Embryonic facial prominence (tissue), 1 donor: Measurements from ENCODE around the gene PLD4.

Experiments
- DNase-seq: peaks from one replicate; pipeline ENCODE4 v3.0.0-alpha.2; 2016; ENCODE audit errors: extremely low spot score

The PLD4 gene

DNA sequence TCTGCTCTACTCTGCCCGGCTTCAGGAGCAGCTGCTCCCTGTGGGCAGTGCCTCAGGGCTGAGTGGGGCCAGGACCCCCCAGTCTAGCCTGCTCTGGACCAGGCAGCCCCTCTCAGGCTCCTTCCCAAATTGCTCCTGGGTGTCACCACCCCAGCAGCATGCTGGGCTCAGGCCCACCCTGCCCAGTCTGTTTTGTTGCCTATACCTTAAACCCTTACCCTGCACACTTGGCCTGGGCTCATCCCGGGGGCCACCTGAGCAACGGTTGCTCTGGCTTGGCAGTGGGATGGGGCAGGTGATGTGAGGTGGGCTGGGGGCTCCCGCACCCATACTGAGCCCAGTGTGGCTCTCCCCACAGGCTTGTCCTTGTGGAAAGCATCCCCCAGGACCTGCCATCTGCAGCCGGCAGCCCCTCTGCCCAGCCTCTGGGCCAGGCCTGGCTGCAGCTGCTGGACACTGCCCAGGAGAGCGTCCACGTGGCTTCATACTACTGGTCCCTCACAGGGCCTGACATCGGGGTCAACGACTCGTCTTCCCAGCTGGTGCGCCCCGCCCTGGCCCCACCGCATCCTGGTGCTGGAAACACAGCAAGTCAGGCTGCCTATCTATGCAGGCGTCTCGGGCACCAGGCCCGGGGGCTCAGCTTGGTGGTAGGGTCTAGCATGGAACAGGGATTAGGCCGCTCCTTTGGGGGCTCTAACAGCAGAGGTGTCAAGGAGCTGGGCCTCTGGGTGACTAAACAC lies 3.9 kb downstream of the PLD4 start:
- DNase-seq = no peak

DNA sequence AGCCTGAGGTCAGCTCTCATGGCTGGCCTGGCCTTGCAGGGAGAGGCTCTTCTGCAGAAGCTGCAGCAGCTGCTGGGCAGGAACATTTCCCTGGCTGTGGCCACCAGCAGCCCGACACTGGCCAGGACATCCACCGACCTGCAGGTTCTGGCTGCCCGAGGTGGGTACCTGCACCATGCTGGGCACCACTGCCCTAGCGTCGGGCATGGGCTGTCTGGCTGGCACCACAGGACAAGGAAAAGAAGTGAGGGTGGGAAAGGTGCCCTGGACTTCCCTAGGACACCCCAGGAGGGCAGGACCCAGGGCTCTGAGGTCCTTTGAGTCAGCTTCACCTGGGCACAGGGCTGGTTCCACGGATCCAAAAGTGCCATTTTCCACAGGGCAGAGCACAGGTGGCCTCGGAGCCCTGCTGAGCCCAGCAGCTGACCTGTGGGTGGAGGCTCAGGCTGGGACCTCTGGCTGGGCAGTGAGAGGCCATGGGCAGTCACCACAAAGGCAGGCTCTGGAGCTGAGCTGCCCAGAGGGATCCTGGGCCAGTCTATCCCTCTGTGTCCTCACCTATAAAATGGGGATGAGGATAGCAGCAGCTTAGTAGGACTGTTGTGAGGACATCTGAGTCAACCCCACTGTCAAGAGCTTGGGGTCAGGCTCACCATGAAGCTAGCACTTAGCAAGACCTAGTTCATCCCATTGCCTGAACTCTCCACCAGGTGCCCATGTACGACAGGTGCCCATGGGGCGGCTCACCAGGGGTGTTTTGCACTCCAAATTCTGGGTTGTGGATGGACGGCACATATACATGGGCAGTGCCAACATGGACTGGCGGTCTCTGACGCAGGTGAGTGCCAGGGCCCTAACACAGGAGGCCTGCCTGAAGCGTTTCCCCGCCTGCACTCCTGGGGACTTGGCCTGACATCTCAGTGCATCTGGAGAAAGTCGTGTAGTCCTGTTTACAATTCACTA lies 4.9 kb downstream of the PLD4 start:
- DNase-seq = no peak

DNA sequence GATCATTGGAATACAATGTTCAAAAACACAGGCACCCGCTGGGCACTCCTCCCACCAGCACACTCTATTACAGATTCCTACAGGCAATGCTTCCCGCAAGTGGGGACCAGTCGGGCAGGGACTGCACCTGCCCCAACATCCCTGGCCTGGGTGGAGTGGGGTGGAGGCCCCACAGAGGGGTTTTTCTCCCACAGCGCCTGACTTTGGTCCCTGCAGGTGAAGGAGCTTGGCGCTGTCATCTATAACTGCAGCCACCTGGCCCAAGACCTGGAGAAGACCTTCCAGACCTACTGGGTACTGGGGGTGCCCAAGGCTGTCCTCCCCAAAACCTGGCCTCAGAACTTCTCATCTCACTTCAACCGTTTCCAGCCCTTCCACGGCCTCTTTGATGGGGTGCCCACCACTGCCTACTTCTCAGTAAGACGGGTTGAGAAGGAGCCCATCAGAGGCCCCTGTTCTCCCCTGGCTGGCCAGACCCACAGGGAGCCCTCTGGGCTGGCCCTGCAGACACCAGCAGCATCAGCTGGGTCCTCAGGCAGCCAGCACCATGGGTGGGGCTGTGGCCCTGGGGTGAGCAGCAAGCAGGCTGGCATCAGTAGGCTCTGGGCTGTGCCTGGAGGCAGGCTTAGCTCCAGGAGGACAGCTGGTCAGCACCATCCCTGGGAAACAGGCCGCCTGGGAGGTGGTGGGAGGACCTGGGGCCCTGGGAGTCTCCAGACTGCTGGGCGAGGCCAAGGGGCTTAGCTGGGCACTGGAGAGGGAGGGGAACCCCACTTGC lies 6.0 kb downstream of the PLD4 start:
- no peak for DNase-seq

DNA sequence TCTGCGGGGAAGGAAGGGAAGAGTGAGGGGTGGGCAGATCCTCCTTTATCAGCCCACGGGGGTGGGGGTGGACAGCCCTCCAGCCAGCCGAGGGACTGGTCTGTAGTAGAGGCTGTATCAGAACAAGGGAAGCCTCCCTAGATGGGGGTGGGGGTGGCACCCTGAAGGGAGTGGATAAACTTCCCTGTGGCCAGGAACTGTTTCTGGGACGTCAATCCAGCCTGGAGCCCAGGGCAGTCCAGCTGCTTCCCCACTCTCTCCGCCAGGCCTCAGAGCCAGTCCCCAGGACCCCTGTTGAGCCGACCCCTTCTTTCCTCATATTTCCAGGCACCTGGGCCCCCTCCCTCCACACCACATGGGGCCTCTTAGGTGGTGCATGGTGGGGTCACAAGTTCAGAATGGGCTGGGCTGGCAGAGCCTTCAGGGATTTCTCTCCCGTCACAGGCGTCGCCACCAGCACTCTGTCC lies 6.7 kb downstream of the PLD4 start:
- no peak for DNase-seq

DNA sequence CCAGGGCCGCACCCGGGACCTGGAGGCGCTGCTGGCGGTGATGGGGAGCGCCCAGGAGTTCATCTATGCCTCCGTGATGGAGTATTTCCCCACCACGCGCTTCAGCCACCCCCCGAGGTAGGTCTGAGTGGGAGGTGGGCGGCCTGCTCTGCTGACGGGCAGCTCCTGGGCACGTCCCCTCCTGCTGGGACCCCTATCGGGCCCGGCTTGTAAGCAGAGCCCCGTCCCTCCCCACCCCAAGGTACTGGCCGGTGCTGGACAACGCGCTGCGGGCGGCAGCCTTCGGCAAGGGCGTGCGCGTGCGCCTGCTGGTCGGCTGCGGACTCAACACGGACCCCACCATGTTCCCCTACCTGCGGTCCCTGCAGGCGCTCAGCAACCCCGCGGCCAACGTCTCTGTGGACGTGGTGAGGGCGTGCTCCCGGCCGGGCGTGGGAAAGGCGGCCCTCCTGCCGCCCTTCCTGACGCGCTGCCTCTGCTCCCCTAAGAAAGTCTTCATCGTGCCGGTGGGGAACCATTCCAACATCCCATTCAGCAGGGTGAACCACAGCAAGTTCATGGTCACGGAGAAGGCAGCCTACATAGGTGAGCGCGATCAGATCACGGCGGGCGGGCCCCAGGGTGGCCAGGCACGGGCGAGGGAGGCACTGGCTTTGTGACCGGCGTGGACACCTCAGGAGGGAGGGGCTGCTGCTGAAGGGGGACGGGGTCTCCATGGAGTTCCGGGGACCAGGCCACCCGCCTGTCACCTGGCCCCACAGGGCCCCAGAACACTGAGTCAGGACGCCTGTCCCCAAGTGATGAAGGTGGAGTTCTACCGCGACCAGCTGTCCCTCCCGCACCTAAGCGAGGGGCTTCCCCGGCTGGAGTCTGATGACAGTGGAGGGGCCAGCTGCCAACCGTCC lies 7.3 kb downstream of the PLD4 start:
- DNase-seq = no peak

DNA sequence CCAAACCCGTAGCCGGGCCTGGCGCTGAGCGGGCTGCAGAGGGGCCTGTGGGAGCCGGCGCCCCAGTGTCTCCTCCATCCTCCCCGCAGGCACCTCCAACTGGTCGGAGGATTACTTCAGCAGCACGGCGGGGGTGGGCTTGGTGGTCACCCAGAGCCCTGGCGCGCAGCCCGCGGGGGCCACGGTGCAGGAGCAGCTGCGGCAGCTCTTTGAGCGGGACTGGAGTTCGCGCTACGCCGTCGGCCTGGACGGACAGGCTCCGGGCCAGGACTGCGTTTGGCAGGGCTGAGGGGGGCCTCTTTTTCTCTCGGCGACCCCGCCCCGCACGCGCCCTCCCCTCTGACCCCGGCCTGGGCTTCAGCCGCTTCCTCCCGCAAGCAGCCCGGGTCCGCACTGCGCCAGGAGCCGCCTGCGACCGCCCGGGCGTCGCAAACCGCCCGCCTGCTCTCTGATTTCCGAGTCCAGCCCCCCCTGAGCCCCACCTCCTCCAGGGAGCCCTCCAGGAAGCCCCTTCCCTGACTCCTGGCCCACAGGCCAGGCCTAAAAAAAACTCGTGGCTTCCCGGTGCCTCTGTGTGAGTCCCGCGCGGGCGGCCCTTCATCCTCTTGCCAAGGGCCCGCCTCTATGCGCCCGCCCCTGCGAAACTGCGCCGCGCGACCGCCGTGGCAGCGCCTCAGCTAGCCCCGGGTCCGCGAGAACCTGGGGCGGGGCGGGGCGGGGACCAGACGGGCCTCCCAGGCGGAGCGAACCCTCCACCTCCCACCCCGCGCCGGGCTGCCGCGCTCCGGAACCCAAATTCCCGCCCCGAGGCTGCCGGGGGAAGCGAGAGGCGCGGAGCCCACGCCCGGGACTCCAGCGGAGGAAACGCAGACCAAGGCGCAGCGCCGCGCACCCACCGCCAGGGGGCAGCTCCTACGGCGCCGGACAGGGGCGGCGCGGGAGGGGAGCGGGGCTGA lies 8.3 kb downstream of the PLD4 start:
- DNase-seq = peak; percentile 36

DNA sequence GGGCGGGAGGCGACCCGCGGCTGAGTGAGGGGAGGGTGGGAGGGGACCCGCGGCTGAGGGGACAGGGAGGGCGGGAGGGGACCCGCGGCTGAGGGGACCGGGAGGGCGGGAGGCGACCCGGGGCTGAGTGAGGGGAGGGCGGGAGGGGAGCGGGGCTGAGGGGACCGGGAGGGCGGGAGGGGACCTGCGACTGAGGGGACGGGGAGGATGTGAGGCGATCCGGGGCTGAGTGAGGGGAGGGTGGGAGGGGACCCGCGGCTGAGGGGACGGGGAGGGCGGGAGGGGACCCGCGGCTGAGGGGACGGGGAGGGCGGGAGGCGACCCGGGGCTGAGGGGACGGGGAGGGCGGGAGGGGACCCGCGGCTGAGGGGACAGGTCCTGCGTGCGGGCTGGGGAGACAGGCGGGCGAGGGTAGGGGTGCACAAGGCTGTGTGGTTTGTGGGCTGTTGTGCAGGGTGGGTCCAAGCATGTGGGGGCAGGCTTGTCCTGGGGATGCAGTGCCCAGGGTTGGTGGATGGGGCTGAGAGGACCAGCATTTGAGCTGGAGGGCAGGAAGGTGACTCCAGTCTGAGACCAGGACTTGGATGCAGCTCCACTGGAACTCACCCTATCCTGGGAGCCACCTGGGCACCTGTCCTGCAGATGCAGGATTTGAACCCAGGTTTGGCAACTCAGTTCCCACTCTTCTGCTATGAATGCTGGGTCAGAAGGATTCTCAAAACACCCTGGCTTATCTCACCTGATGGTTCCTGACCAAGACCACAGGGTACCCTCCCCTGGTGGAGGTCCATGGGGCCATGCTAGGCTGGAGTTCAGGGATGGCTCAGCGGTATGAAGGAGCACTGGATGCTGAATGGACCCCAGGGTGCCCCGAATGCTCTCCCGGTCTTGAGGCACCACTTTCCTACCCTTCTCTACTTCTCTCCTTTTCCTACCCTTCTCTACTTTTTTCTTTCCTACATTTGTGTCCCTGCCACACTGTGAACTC lies 9.4 kb downstream of the PLD4 start:
- no peak for DNase-seq

DNA sequence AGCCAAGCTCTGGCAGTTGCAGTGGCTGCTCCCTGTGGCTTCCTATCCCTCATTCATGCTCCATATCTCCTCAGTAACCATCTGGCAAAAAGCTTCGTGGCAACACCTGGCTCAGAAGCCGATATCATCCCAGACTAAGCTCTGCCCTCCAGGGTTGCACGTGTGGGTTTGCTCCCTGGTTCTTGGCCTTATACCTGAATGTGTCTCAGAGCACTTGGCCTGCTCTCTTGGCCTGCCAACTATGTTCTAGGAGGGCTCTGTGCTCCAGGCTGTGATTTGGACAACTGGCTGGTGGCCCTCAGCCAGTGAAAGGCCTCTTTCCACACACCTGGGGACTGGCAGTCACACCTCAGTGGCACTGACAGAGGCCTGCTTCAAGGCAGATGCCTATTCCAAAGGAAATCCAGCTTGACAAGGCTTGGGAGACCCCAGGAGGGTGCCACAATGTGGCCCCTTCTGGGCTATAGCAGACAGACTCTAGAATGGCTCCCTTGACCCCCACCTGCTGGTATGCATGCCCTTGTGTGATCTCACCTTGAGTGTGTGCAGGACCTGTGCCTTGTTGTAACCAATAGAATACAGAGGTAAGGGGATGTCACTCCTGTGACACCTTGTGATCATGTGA lies 10.5 kb downstream of the PLD4 start:
- no peak for DNase-seq

DNA sequence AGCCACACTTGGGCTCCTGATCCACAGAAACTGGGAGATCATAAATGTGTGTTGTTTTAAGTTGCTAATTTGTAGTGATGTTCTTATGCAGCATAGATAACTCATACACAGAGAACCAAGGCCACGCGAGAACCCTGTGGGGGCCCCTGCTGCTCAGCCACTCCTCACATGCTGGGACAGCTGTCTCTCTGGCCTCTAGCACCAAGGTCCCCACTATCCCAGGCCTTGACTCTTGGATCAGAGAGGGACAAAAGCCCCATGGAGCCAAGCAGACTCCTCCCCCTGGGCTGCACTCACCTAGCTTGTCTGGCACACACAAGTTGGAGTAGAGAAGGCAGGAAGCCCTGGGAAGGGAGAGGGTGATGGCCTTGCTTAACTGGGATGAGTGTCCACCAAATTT lies 11.3 kb downstream of the PLD4 start:
- no peak for DNase-seq

DNA sequence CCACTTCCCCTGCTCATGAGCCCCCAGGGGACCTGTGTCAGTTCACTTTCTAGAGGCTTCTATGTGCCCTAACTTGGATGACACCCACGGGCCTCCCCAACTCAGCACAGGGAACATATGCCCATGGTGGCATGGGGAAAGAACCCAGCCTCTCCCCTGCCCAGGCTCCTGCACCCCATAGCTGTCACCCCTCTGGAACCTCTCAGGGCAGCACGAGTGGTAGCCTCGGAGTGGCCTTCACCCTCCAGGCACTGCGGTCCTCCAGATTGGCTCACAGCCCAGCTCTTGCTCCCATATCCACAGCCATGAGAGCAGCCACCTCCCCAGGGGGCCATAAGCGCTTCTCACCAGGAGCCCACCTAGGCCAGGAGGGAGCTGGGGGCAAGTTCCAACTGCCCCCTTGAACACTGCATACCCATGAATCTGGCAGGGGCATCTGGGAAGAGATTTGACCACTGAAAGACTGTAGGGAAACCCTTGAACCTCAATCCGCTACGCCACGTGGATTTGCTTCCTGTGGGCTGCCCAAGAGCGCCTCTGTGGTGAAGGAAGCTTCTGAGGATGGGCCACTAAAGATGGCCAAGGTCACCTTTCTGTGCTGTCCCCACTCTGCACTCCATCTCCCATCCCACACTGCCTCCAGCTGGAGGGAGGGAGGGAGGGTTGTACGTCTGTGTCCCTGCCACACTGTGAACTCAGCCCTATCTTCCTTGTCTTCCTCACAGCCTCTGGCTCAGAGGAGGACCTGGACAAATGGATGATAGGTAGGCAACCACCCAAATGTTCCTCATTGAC lies 11.9 kb downstream of the PLD4 start:
- DNase-seq = no peak

DNA sequence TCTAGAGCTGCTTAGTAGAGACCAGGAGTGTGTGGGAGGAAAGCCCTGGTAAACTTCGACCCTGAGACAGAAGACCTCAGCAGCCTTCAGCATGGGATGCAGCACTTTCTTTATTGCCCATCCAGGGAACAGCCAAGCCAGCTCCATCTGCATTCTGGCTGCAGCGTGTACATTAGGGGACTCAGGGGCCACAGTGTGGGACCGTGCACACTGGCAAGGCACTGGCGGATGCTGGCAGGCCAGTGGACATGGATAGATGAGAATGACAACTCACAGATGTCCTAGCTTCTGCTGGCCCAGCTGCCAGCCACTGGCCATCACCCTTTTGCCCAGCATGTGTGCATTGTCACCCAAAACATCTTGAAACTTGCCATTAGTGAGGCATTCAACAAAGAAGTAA lies 12.5 kb downstream of the PLD4 start:
- DNase-seq = no peak

DNA sequence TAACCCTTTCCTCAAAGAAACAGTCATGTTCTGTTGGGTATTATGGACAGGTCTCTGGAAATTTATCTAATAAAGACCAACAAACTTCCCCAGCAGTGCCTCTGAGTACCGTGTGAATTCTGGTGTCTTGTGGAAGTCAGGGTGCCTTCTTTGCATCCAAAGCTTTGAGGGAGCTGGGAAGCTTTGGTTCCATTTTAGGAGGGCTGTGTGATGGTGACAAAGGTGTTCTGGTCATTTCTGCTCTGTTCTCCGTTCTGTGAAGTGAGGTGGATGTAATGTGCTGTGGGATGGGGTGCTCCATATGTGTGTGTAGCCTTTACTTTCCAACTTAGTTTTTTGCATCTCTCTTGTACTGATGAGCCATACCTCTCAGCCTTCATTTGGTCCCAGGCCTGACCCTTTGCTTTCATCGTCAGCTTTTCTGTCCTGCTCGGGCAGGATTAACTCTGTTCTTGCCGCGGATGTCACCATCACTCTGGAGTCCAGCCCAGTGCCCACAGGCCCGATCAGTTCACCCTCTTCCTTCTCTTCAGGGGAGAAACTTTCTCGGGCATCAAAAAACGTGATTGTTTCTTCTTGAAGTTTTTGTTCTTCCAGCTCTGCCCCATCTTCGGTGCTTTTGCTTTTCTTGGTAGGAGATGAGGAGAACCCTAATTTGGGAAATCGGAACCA lies 13.2 kb downstream of the PLD4 start:
- DNase-seq = no peak

DNA sequence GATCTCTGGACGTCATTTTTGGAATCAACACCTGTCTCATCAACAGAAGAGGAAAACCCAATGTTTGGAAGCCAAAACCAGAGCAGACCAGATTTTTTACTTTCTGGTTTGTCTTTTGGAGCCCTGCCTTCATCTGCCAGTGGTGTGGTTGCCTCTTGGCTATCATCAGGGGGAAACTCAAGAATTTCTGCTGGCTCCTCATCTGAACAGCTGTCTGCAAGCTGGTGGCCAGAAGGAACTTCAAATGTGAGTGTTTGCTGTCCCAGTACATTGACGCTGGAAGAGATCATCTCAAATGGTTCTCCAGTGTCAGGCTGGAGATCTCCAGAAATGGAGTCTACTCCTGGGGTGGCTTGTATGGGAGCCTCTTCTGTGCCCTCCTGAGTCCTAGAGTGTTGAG lies 13.8 kb downstream of the PLD4 start:
- DNase-seq = no peak

DNA sequence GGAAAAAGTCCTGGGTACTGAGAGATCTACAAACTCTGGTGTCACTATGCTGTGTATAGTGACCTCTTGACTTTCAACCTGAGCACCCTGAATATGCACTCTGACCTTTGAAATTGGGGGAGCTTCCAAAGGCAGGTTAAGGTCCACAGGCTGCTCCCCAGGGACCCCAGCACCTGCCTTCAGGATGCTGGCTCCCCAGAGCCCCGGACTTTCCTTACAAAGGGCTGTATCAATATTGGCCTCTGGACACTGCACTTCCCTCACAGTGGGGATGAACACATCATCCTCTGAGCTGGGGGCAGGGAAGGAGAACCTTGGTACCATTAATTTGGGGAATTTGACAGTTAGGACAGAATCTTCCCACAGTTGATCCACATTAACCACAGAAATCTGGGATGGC lies 14.3 kb downstream of the PLD4 start:
- DNase-seq = no peak

DNA sequence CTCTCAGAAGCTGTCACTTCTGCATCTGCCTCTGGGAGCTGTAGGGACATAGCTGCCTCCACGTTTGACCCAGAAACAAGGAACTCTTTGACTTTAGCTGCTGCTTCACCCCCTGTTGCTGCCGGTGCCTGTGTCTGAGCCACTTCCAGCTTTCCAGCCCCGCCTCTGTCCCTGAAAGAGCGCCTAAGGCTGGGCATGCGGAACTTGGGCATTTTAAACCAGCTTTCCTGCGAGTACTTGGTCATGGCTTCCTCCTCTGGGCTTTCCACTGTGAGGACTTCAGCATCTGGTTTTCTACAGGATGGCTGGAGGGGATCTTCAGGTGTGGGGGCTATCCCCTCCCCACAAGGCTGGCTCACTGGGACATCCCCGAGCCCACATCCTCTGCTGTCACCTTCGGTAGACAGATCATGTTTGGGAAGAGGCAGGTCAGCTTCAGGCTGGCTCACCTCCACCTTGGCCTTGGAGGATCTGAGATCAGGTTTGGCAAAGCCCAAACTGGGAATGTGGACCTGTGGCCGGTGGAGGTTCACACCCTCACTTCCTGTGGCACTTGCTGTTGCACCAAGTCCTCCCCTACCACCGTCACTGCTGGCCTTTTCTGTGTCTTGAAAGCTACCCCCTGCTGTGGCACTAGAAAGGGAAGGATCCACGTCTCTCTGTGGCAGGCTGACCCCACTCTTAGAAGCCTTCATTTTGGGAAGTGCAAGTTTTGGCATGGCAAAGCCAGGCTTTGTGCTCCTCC lies 15.2 kb downstream of the PLD4 start:
- no peak for DNase-seq

DNA sequence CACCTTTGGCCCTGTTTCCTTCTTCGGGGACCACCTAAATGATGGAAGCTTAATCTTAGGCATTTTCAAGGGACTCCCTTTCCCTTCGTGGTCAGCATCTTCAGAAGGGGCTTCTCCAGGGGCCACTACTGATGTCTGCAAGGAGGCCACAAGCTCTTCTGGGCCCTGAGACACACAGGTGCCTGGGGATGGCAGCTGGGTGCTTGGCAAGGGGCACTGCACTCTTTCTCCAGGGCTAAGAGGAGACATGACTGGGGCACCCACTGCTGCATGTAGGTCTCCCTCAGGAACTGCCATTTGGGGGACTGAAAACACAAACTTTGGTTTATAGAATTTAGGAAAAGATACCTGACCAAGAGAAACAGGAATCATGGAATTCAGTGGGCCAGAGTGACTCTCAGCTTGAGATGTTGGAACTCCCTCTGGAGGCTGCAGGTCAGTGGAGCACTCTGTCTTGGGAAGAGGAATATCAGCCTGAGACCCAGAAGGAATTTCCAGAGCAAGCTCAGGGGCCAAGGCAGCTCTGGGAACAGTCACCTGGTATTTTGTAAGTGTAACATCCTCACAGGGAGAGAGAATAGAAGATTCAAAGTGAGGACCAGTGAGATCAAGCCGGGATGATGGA lies 16.0 kb downstream of the PLD4 start:
- no peak for DNase-seq
